IMR-90 (cell line): ENCODE measurements around the gene PLEKHJ1. TPM values are rescaled to one million over a fixed set of nuclear protein-coding genes. Genes with fewer than 3 reads are reported as not detected.

Experiments used
- ATAC-seq: fragments of 200-7000 bp; cut with Tn5 transposase; 2 replicates; pipeline ENCODE4 v1.9.1; 2020; ENCODE audit warnings: low read depth, mild to moderate bottlenecking, moderate library complexity
- BruUV-seq: library from RNA; stranded (reverse); fragments of 400-500 nt; replicated peaks from 2 replicates; lab custom pipeline; 2021; lab: Mats Ljungman, UMichigan
- CTCF ChIA-PET: fragments of 300-600 bp; formaldehyde crosslinking; extraction: SDS; loops from one replicate; lab custom pipeline; 2021; ENCODE audit warnings: antibody characterized with exemption; lab: Yijun Ruan, JAX
- POLR2A ChIA-PET: fragments of 300-600 bp; sonication (Branson Sonifier 250); formaldehyde crosslinking; loops from one replicate; lab custom pipeline; 2022; ENCODE audit warnings: antibody characterized with exemption; ENCODE audit not compliant: unreplicated experiment; lab: Charles Lee
- DNase-seq: peaks from one replicate; pipeline ENCODE4 v3.0.0; 2013
- H2AFZ ChIP-seq: replicated peaks from 2 replicates; pipeline ENCODE3; 2013; ENCODE audit warnings: low read length, mild to moderate bottlenecking; ENCODE audit not compliant: poor library complexity
- H2AK5ac ChIP-seq: 2 replicates; pipeline ENCODE4 v1.6.1; 2013; ENCODE audit warnings: low read depth, low read length, inconsistent platforms
- H2AK9ac ChIP-seq: replicated peaks from 2 replicates; pipeline ENCODE3; 2013; ENCODE audit warnings: mild to moderate bottlenecking, low read depth, low read length, moderate library complexity; ENCODE audit not compliant: poor library complexity
- H2BK120ac ChIP-seq: 2 replicates; pipeline ENCODE4 v1.6.1; 2013; ENCODE audit warnings: low read depth, low read length, inconsistent platforms
- H2BK15ac ChIP-seq: 3 replicates; pipeline ENCODE4 v1.6.1; 2013; ENCODE audit warnings: low read depth, low read length, inconsistent platforms
- H2BK20ac ChIP-seq: 2 replicates; pipeline ENCODE4 v1.6.1; 2013; ENCODE audit warnings: low read depth, mild to moderate bottlenecking, inconsistent platforms, low read length, moderate library complexity
- H2BK5ac ChIP-seq: 2 replicates; pipeline ENCODE4 v1.6.1; 2013; ENCODE audit warnings: mild to moderate bottlenecking, low read depth, low read length, inconsistent platforms; ENCODE audit not compliant: poor library complexity, severe bottlenecking
- H3K14ac ChIP-seq: replicated peaks from 2 replicates; pipeline ENCODE4 v1.6.1; 2013; ENCODE audit warnings: low read depth, low read length, inconsistent platforms
- H3K18ac ChIP-seq: 2 replicates; pipeline ENCODE4 v1.6.1; 2013; ENCODE audit warnings: low read depth, low read length, control low read depth
- H3K23ac ChIP-seq: 2 replicates; pipeline ENCODE4 v1.6.1; 2013; ENCODE audit warnings: low read depth, low read length, inconsistent platforms
- H3K27ac ChIP-seq: 2 replicates; pipeline ENCODE4 v1.5.1; 2013; ENCODE audit warnings: mild to moderate bottlenecking, control low read depth, low read length; ENCODE audit not compliant: insufficient read depth
- H3K27me3 ChIP-seq: 2 replicates; pipeline ENCODE4 v1.6.1; 2013; ENCODE audit warnings: low read length; ENCODE audit not compliant: control insufficient read depth, insufficient read depth
- H3K36me3 ChIP-seq: 2 replicates; pipeline ENCODE4 v1.6.1; 2013; ENCODE audit warnings: low read length, mixed read lengths; ENCODE audit not compliant: control insufficient read depth, insufficient read depth
- H3K4ac ChIP-seq: 2 replicates; pipeline ENCODE4 v1.6.1; 2013; ENCODE audit warnings: low read depth, low read length, inconsistent platforms
- H3K4me1 ChIP-seq: 2 replicates; pipeline ENCODE4 v1.6.1; 2013; ENCODE audit warnings: low read length, mixed read lengths; ENCODE audit not compliant: control insufficient read depth, insufficient read depth
- H3K4me2 ChIP-seq: 2 replicates; pipeline ENCODE4 v1.6.1; 2013; ENCODE audit warnings: low read depth, mild to moderate bottlenecking, control low read depth, low read length, moderate library complexity
- H3K4me3 ChIP-seq: 2 replicates; pipeline ENCODE4 v1.5.1; 2013; ENCODE audit warnings: low read depth, mild to moderate bottlenecking, control low read depth, low read length, moderate library complexity; ENCODE audit not compliant: insufficient read depth
- H3K56ac ChIP-seq: 2 replicates; pipeline ENCODE4 v1.6.1; 2013; ENCODE audit warnings: low read length, inconsistent platforms; ENCODE audit not compliant: insufficient read depth; ENCODE audit errors: extremely low read depth
- H3K79me1 ChIP-seq, 2 experiments: 2 replicates each; pipeline ENCODE4 v1.6.1; 2013; ENCODE audit warnings: low read length in 2 of 2, inconsistent platforms in 1 of 2, low read depth in 1 of 2
- H3K9ac ChIP-seq: 2 replicates; pipeline ENCODE4 v1.6.1; 2013; ENCODE audit warnings: low read depth, low read length, control low read depth
- H3K9me1 ChIP-seq: 2 replicates; pipeline ENCODE4 v1.6.1; 2013; ENCODE audit warnings: low read length, inconsistent platforms; ENCODE audit not compliant: insufficient read depth
- H3K9me3 ChIP-seq: 2 replicates; pipeline ENCODE4 v1.6.1; 2013; ENCODE audit warnings: low read length; ENCODE audit not compliant: control insufficient read depth, insufficient read depth
- H4K20me1 ChIP-seq: 2 replicates; pipeline ENCODE4 v1.6.1; 2013; ENCODE audit warnings: low read length, inconsistent platforms; ENCODE audit not compliant: insufficient read depth
- H4K5ac ChIP-seq: 2 replicates; pipeline ENCODE4 v1.6.1; 2013; ENCODE audit warnings: mild to moderate bottlenecking, low read depth, low read length, control low read depth
- H4K8ac ChIP-seq, 2 experiments: 2 replicates each; pipeline ENCODE4 v1.6.1; 2013; ENCODE audit warnings: low read depth in 2 of 2, low read length in 2 of 2, control low read depth in 1 of 2, inconsistent platforms in 1 of 2
- H4K91ac ChIP-seq: 2 replicates; pipeline ENCODE4 v1.6.1; 2013; ENCODE audit warnings: low read depth, low read length, inconsistent platforms; ENCODE audit not compliant: insufficient read depth
- CHD1 ChIP-seq: IDR thresholded peaks from 2 replicates; pipeline ENCODE4 v1.6.1; 2012; ENCODE audit warnings: low read depth, low read length, improper control_type of control experiment
- MAZ ChIP-seq: IDR thresholded peaks from 2 replicates; pipeline ENCODE4 v1.6.1; 2012; ENCODE audit warnings: low read depth, mild to moderate bottlenecking, low read length, improper control_type of control experiment, moderate library complexity, borderline replicate concordance
- MXI1 ChIP-seq: IDR thresholded peaks from 2 replicates; pipeline ENCODE4 v1.6.1; 2012; ENCODE audit warnings: low read depth, mild to moderate bottlenecking, low read length, moderate library complexity, borderline replicate concordance
- NFE2L2 ChIP-seq: fragments of 150-350 bp; IDR thresholded peaks from 2 replicates; pipeline ENCODE4 v1.6.1; 2016; ENCODE audit warnings: low read depth, mild to moderate bottlenecking, low read length
- RAD21 ChIP-seq: IDR thresholded peaks from 2 replicates; pipeline ENCODE4 v1.6.1; 2012; ENCODE audit warnings: low read length, improper control_type of control experiment
- WGBS, 2 experiments: methylation state at CpG; one replicate each; pipeline versions ENCODE4 v1.1.5 to v1.1.7; 2013; ENCODE audit warnings: missing lambda C conversion rate in 2 of 2; ENCODE audit not compliant: insufficient read length in 1 of 2; ENCODE audit errors: extremely low coverage in 2 of 2; 5-methylcytosine and 5-hydroxymethylcytosine counted together
- dilution Hi-C: fragments of 300-500 bp; cut with HindIII; formaldehyde crosslinking; loops from one replicate; pipeline ENCODE4 v1.14.3; 2018; ENCODE audit warnings: low sequenced_read_pairs; ENCODE audit not compliant: unreplicated experiment
- in situ Hi-C: fragments of 300-500 bp; cut with MboI; formaldehyde crosslinking; loops from 3 replicates; pipeline ENCODE4 v1.14.3; 2019; ENCODE audit warnings: low sequenced_read_pairs, inconsistent platforms, mixed read lengths
- intact Hi-C: fragments of 100-400 bp; cut with micrococcal nuclease; formaldehyde crosslinking; loops from 2 replicates; pipeline ENCODE4 v1.10.0; 2022
- polyA plus RNA-seq, 3 experiments: library from polyadenylated mRNA; depleted of rRNA; stranded (reverse); fragments of >200 nt; gene quantifications; 2 replicates each; pipeline ENCODE4 v1.2.3, GENCODE V29; 2012; ENCODE audit warnings: low replicate concordance in 1 of 3
- total RNA-seq: library from RNA; depleted of rRNA; stranded (reverse); fragments of >200 nt; gene quantifications from 2 replicates; pipeline ENCODE4 v1.2.3, GENCODE V29; 2012
- TF ChIP-seq, protein P1 (sequence below): conservative IDR thresholded peaks from 2 replicates; pipeline ENCODE4 v1.5.1; 2012; ENCODE audit warnings: mild to moderate bottlenecking, low read depth, low read length, improper control_type of control experiment

Gene PLEKHJ1
- total and polyA plus RNA-seq, 2 of the 4 experiments (the other 2 are of a cell fraction), result 31.7 to 62.8 TPM

DNA sequence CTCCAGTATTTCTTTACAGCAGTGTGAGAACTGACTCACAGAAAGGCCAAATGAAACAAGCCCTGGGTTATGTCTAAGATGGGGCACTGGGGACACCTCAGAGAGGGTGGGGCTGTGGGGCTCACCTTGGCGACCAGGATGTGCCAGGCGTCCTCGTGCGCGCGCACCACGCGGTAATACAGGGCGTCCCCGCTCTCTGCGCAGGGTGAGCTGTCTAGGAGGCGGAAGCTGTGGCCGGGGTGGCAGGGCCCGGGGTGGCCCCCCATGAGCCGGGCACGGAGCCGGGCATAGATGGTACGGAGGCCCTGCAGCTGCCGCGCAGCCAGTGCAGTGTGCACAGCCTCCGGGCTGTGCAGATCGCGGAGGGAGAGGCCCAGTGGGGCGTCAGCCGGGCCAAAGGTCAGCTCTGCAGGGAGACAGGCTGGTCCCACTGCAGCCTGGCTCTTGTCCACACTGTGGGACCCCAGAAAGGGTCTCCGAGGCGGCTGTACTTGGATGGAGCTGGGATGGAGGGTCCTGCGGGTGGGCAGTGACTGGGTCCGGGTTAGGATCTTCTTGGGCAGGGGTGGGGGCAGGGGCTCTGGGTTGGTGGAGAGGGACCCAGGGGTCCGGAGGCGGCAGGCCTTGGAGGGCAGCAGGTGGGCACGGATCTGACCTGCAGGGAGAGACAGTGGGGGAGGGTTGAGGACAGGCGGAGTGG lies 42.5 kb upstream of the PLEKHJ1 start:
- intact Hi-C loops, result no loop called here
- peaks cover 35% of the 10 kb centered on the region for H4K20me1 ChIP-seq

More for the DNA sequence above, 42.5 kb upstream of the PLEKHJ1 start:
- no peak for TF ChIP-seq CHD1
- TF ChIP-seq RAD21, result no peak
- TF ChIP-seq NFE2L2, result no peak
- TF ChIP-seq, protein P1, sequence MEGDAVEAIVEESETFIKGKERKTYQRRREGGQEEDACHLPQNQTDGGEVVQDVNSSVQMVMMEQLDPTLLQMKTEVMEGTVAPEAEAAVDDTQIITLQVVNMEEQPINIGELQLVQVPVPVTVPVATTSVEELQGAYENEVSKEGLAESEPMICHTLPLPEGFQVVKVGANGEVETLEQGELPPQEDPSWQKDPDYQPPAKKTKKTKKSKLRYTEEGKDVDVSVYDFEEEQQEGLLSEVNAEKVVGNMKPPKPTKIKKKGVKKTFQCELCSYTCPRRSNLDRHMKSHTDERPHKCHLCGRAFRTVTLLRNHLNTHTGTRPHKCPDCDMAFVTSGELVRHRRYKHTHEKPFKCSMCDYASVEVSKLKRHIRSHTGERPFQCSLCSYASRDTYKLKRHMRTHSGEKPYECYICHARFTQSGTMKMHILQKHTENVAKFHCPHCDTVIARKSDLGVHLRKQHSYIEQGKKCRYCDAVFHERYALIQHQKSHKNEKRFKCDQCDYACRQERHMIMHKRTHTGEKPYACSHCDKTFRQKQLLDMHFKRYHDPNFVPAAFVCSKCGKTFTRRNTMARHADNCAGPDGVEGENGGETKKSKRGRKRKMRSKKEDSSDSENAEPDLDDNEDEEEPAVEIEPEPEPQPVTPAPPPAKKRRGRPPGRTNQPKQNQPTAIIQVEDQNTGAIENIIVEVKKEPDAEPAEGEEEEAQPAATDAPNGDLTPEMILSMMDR, result no peak
- no peak for TF ChIP-seq MXI1
- TF ChIP-seq MAZ, result no peak
- in situ Hi-C loops (loop anchor here (10.0 kb wide), 1 partner anchor 336 kb away; no protein-coding TSS in a partner anchor), dilution Hi-C loops (no loop called here)
- H3K27ac ChIP-seq, result no peak overlapping the region
- H3K36me3 ChIP-seq, result peaks cover 15% of the 10 kb centered on the region; the same call in 1 of the 2 replicates
- H3K9ac ChIP-seq, result no peak overlapping the region
- no peak overlapping the region for H3K56ac ChIP-seq
- peaks cover 7 to 30% of the 10 kb centered on the region in 2 experiments; a peak in 3 of 4 replicates for H3K79me1 ChIP-seq
- no peak overlapping the region for H2BK5ac ChIP-seq
- no peak overlapping the region for H3K4me3 ChIP-seq
- no peak overlapping the region for H3K14ac ChIP-seq
- WGBS, 2 experiments, result 91% methylated on average over 20 of the region's 33 CpGs; no CpG with 5 or more reads in 1 of the 2 experiments
- no peaks in the 10 kb centered on the region for H3K27me3 ChIP-seq
- no peak overlapping the region for H2BK120ac ChIP-seq
- H2BK20ac ChIP-seq, result no peak overlapping the region
- H2AK5ac ChIP-seq, result no peak overlapping the region
- H4K5ac ChIP-seq, result no peak overlapping the region
- CTCF ChIA-PET, result no interaction called here
- H3K9me3 ChIP-seq, result no peaks in the 10 kb centered on the region
- peaks cover 11% of the 10 kb centered on the region for H3K4me1 ChIP-seq
- no peak overlapping the region for H3K23ac ChIP-seq
- no peak overlapping the region for H3K4me2 ChIP-seq
- no peaks in the 10 kb centered on the region for H3K9me1 ChIP-seq
- H2BK15ac ChIP-seq, result no peak overlapping the region
- H4K8ac ChIP-seq, result no peak overlapping the region
- no peak overlapping the region for H3K18ac ChIP-seq
- no peak overlapping the region for H4K91ac ChIP-seq
- H2AK9ac ChIP-seq, result no peak overlapping the region
- H2AFZ ChIP-seq, result no peak overlapping the region
- H3K4ac ChIP-seq, result no peak overlapping the region
- DNase-seq (no peak), ATAC-seq (no peak)
- POLR2A ChIA-PET, result no interaction called here
- BruUV-seq, result no TSS peak
